Glomerular endothelial cell (primary cell): ENCODE data around the gene EWSR1. TPM values are rescaled to one million over a fixed set of nuclear protein-coding genes. Genes with fewer than 3 reads are reported as not detected.
A peak's percentile ranks its signal among the peaks of the same experiment; 100 is the strongest.

Source experiments
- DNase-seq: peaks from one replicate; pipeline ENCODE4 v3.0.0-alpha.2; 2011; ENCODE audit warnings: low read depth, low spot score; ENCODE audit errors: extremely low read depth
- total RNA-seq: library from RNA; depleted of rRNA; stranded (reverse); fragments of >200 nt; gene quantifications from 2 replicates; pipeline ENCODE4 v1.2.3, GENCODE V29; 2015

Gene EWSR1
- total RNA-seq, 1 donor from 2014 or later = 216 TPM

DNA sequence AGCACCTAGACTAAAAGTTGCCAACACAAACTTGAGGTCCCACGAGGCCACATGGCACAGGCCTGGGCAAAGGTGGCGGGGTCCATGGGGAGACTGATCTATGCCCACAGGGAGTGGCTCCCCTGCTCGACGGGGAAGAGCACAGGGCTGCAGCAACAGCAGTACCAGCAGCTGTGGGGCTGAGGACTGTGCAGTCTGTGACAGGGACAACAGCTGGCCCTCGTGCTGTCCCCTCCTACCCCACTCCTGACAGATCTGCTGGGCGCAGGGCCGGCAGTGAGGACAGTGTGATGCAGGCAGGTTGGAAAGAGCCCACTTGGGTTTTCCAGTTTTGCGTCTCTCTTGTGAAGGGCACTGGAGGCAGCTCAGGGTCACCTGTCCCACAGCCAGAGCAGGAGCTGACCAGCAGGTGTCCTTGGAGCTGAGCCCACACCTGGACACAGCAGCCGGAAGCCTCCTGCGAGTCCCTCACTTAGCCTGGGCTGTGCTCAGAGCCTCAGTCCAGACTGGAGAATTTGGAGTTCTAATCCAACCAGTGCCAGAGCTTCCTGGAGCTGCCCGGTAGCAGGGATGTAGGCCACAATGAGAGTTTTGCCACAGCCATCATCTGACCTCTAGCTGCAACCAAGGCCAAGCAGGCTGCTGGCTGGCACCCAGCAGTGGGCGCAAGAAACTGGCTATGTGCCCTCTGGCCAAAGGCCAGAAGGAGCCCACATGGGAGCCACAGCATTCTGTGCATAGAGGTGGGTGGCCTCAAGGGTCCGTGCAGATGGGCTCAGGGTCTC lies 34.8 kb downstream of the EWSR1 start:
- DNase-seq = no peak

GRCh38 chr22:29305836-29306174 lies 37.7 kb downstream of the EWSR1 start:
- DNase-seq = no peak

GRCh38 chr22:29306175-29306834 lies 38.2 kb downstream of the EWSR1 start, which contains the start of gene GAS2L1:
GAS2L1 (plus strand) TSS chr22:29306650; CDS start chr22:29308106, 1,456 bp downstream.
- DNase-seq = no peak

DNA sequence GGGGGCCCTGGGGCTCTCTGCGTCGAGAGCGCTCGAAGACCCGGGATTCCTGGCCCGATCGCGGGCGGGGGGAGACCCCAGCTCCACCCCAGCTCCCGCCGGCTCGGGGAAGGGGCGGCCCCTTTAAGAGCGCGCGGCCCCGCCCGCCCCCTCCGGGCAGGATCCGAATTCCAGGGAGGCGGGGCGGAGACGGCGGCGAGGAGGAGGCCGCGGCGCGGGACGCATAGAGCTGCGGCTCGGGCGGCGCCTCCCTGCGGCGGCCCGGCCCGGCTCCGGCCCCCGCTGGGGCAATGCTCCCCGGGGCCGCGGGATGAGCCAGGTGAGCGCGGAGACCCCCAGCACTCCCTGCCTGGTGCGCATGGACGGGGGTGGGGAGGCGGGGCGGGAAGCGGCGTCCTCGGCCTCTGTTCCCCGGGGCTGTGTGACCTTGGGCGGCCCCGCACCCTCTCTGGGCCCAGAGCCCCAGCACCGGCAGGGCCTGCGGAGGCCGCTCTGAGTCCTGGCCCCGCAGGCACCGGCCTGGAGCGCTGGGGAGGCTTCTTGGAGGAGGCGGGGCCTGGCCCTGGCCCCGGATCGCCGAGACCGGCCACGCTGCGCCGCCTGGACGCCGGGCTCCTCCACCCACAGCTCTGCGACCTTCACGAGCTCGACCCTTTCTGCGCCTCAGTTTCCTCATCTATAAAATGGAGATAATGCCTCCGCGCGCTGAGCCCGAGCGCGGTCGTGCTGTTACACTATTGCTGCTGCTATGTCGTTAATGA lies 38.9 kb downstream of the EWSR1 start:
- DNase-seq = no peak

DNA sequence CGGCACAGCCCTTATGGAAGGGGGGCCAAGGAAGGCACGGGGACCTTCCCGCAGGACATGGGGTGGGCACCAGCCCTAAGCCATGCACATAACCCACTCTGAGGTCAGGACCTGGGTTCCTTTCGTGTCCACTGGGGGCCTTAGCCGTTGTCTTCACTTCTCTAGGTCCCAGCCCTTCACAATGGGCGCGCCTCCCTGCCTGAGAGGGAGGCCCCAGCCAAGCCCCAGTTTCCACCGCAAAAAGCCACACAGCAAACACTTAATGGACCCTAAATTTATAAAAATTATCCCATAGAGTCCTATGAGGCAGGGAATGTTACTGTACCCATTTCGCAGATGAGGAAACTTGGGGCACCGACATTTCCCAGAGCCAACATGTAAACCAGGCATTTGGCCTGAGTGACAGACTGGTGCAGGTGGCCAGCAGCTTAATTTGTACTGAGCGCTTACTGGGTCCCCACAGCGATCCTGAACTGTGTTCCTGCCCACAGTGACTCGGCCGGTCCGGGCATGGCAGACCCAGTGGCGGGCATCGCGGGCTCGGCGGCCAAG lies 39.6 kb downstream of the EWSR1 start:
- no peak for DNase-seq

DNA sequence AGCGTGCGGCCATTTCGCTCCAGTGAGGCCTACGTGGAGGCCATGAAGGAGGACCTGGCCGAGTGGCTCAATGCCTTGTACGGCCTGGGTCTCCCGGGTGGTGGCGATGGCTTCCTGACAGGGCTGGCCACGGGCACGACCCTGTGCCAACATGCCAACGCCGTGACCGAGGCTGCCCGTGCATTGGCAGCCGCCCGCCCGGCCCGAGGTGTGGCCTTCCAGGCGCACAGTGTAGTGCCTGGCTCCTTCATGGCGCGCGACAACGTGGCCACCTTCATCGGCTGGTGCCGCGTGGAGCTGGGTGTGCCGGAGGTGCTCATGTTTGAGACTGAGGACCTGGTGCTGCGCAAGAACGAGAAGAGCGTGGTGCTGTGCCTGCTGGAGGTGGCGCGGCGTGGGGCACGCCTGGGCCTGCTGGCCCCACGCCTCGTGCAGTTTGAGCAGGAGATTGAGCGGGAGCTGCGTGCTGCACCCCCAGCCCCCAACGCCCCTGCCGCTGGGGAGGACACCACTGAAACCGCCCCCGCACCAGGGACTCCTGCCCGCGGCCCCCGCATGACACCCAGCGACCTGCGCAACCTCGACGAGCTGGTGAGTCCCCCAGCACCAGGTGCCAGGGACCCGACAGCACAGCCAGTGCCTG lies 40.2 kb downstream of the EWSR1 start:
- no peak for DNase-seq

GRCh38 chr22:29308791-29309262 lies 40.8 kb downstream of the EWSR1 start:
- no peak for DNase-seq

GRCh38 chr22:29309332-29310064 lies 41.4 kb downstream of the EWSR1 start:
- no peak for DNase-seq

DNA sequence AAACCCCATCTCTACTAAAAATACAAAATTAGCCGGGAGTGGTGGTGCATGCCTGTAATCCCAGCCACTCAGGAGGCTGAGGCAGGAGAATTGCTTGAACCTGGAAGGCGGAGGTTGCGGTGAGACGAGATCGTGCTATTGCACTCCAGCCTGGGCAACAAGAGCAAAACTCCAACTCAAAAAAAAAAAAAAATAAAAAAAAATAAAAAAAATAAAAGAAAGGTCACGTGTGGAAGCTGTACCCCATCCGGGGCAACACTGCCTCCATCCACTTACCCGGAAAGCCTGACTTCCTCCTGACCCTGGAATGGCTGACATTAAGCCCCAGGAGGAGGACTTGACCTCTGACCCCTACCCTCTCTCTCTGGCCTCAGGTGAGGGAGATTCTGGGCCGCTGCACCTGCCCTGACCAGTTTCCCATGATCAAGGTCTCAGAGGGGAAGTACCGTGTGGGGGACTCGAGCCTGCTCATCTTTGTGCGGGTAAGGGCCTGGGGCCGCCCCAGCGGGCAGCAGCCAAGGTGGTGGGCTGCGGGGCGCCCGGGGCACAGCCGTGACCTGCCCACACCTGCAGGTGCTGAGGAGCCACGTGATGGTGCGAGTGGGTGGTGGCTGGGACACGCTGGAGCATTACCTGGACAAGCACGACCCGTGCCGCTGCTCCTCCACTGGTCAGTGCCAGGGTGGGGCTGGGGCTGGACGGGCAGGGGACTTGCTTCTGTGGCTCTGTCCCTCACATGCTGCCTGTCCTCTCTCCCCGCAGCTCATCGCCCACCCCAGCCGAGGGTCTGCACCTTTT lies 42.2 kb downstream of the EWSR1 start:
- no peak for DNase-seq

DNA sequence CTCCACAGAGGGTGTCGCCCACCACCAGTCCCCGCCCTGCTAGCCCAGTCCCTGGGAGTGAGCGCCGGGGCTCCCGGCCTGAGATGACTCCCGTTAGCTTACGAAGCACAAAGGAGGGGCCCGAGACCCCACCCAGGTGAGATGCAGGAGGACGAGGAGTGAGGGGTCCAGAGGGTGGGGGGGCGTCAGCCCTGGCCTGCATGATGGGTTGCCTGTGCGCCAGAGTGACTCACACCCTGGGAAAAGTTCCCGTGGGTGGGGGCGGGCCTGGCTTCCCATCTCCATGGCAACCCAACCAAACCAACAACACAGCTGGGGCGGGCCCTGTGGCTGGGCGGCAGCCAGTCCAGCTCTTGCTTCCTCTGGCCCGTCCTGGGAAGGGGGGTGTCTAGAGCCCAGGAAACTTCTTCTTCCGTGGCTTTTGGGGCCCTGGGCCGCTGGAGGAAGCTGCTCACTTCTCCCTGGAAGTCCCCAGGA lies 42.8 kb downstream of the EWSR1 start:
- peak; percentile 68 for DNase-seq

DNA sequence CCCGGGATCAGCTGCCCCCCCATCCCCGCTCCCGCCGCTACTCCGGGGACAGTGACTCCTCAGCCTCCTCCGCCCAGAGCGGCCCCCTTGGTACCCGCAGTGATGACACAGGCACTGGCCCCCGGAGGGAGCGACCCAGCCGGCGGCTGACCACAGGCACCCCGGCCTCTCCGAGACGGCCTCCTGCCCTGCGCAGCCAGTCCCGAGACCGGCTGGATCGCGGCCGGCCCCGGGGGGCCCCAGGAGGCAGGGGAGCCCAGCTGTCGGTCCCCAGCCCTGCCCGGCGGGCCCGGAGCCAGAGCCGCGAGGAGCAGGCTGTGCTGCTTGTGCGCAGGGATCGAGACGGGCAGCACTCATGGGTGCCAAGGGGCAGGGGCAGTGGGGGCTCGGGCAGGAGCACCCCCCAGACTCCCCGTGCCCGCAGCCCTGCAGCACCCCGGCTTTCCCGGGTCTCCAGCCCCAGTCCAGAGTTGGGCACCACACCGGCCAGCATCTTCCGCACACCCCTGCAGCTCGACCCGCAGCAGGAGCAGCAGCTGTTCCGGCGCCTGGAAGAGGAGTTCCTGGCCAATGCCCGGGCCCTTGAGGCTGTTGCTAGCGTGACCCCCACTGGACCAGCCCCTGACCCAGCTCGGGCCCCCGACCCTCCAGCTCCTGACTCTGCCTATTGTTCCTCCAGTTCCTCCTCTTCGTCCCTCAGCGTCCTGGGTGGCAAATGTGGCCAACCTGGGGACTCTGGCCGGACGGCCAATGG lies 43.6 kb downstream of the EWSR1 start:
- DNase-seq = no peak

DNA sequence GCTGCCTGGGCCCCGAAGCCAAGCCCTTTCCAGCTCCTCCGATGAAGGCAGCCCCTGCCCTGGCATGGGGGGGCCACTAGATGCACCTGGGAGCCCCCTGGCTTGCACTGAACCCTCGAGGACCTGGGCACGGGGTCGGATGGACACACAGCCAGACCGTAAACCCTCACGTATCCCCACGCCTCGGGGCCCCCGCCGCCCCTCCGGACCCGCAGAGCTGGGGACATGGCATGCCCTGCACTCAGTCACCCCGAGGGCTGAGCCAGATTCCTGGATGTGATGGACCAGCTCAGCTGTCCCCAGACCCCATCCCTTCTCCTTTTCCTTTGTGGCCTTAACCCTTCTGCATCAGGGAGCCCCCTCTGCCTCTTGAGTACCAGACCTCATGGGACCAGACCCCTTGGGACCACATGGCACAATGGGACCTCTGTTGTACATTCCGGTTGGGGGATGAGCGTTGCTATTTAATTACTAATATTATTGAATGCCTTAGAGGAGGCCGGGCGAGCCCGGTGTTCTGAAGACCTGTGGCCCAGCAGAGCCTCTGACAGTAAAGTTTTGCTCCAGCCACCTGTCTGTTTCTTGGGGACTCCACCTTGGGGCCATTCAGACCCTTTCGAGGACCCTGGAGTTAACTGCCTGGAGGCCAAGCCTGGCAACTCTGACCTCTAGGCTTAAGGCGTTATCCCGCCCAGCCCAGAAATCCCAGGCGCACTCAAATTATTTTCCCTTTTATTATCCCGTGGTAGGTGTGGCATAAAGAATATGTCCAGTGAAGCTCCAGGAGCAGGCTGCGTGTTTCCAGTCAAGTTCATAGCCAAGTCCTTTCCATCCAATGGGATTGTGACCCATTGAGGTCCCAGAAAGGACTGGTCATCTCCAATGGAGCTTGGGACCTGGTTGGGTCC lies 44.4 kb downstream of the EWSR1 start:
- DNase-seq = no peak

- no peak for DNase-seq
These were observed 45.1 kb downstream of the EWSR1 start for GRCh38 chr22:29313126-29313575.

DNA sequence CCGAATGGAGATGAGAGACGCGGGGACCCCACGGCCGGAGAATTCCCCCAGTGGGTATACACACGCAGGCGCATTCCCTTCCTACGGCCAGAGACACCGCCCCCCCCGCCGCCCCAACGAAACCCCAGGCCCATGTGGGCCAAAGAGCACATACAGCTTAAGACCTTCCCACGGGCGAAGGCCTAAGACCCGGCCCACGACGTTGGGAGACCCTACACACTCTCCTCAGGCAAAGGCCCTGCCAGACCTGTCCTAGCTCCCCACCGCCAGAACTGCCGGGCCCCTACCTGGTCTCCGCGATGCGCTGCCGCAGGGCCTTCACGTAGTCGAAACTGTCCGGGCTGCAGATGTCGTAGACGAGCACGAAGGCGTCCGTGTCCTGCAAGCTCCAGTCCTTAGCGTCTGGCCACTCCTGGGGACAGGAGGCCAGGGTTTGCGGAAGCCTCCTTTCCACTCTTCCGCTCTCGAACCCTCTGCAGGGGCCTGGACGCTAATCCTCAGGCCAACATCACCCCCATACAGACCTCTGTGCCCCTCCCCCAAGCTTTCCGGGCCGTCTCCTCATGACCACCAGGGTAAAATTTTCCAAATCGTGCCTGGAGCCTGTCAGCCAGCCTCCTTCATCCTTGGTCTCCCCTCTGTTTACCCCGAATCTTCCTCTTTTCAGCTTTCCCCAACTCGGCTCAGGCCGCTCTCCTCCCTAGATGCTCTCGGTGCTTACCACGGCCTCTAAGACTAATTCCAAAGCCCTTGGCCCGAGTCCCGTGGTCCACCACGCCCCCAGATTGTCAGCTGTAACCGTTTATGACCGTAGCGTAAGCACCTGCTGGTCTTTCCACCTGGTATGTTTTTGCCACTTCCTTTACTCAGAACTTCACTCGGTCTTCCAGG lies 45.8 kb downstream of the EWSR1 start:
- no peak for DNase-seq

DNA sequence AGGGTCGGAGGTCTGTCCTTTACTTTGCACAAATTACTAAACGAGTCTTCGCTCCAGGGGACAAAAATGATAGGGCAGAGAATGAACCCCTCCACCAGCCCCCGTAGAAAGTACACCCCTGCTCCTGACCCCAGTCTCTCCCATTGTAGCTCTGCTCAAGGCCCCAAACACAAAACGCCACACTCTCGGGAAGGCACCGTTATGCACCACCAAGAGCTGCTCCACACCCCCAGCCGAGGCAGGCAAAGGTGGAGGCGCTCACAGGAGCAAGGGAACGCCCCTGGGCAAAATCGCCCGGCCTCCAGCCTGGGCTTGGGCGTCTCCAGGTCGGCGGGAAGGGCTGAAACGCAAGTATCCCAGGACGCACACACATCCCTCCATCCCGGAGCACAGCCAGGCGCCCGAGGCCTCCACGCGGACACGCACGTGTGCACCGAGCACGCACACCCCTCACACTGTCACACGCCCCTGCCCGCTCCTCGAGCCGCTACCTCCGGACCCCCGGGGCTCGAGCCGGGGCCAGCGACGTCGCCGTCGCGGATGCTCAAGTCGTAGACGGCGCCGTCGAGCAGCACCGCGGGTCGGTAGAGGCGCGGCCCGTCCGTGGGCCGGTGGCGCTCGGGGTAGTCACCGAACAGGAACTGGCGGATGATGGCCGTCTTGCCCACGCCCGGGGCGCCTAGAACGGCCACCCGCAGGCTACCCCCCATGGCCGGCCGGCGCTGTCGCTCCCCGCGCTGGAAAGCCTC lies 46.6 kb downstream of the EWSR1 start:
- no peak for DNase-seq
